Ovary (tissue), 9 donors: ENCODE results near the gene KLHL22. TPM values are rescaled to one million over a fixed set of nuclear protein-coding genes. Genes with fewer than 3 reads are reported as not detected.

Source experiments
- DNase-seq, 5 donors: peaks; one replicate each; pipeline ENCODE4 v3.0.0-alpha.2; 2019 to 2020
- H3K27ac ChIP-seq, 2 donors: fragments of 200-600 bp; one replicate each; pipeline versions ENCODE4 v1.5.1 to v1.8.0; 2019 to 2022
- H3K27me3 ChIP-seq: fragments of 200-600 bp; one replicate; pipeline ENCODE4 v1.8.0; 2022
- H3K36me3 ChIP-seq: fragments of 200-600 bp; sonication (generic); one replicate; pipeline ENCODE4 v1.5.1; 2019
- H3K4me1 ChIP-seq: one replicate; pipeline ENCODE4 v1.8.1; 2013; ENCODE audit warnings: mild to moderate bottlenecking, moderate library complexity; ENCODE audit not compliant: insufficient read depth
- H3K4me3 ChIP-seq: fragments of 200-600 bp; sonication (generic); one replicate; pipeline ENCODE4 v1.5.1; 2017
- H3K9me3 ChIP-seq, 2 donors: fragments of 200-600 bp in 1 of 2; sonication (generic) in 1 of 2; one replicate each; pipeline versions ENCODE4 v1.5.1 to v1.8.1; 2013 to 2019; ENCODE audit warnings: mild to moderate bottlenecking in 1 of 2, moderate library complexity in 1 of 2
- CTCF ChIP-seq, 3 donors: fragments of 450-650 bp in 2 of 3; fragments of 200-600 bp in 1 of 3; IDR thresholded peaks; one replicate each; pipeline versions ENCODE4 v1.5.1 to v1.8.0; 2016 to 2022; ENCODE audit warnings: antibody characterized with exemption in 3 of 3, mild to moderate bottlenecking in 1 of 3
- EP300 ChIP-seq: sonication (generic); formaldehyde crosslinking; IDR thresholded peaks from one replicate; pipeline ENCODE4 v1.6.1; 2017; ENCODE audit warnings: antibody characterized with exemption
- POLR2A ChIP-seq: fragments of 450-650 bp; IDR thresholded peaks from one replicate; pipeline ENCODE4 v1.6.1; 2017; ENCODE audit warnings: antibody characterized with exemption, mild to moderate bottlenecking, moderate library complexity
- WGBS, 3 donors: extraction: QIAGEN DNeasy Blood & Tissue Kit in 1 of 3; methylation state at CpG; one replicate each; pipeline versions ENCODE4 v1.1.5 to v1.1.7; 2013 to 2017; 5-methylcytosine and 5-hydroxymethylcytosine counted together
- intact Hi-C, 4 donors: fragments of 100-400 bp; cut with DNase I; formaldehyde crosslinking; loops; one replicate each; pipeline versions ENCODE4 v1.11.0 to v1.15.1; 2022 to 2023
- polyA plus RNA-seq, 2 donors: library from polyadenylated mRNA; stranded (reverse); fragments of 200-250 nt in 1 of 2; fragments of 350-450 nt in 1 of 2; fragmentation: Illumina TruSeq in 1 of 2; extraction: RNeasy Lipid Tissue Mini Kit (QIAGEN cat#74804) in 1 of 2; gene quantifications; one replicate each; pipeline ENCODE4 v1.2.3, GENCODE V29; 2013 to 2014
- total RNA-seq, 7 donors: library from RNA; depleted of rRNA in 2 of 7; stranded (reverse); fragments of >200 nt in 2 of 7; fragmentation: NEBNext Ultra II Directional in 3 of 7; extraction: Animal tissue kit (Norgen Biotek cat#: 25700) in 3 of 7; gene quantifications; one replicate each; pipeline versions ENCODE4 v1.1.0 to v1.2.4, GENCODE V29; 2016 to 2023
- donor health status: DM: no; HTN: no; CAD: no; lungs with moderate emphysema.
- donor health status: DM: no; HTN: no; CAD: no.
- donor health status: Bipolar disorder and iron deficiency.
- donor health status: DM: yes; HTN: yes; CAD: no.
- donor health status: DM: no; HTN: no; CAD: no.
- donor health status: DM: yes; HTN: yes; CAD: no.

The KLHL22 gene
- total and polyA plus RNA-seq, 9 donors, result 24.6 to 42.9 (median 28.7) TPM

DNA sequence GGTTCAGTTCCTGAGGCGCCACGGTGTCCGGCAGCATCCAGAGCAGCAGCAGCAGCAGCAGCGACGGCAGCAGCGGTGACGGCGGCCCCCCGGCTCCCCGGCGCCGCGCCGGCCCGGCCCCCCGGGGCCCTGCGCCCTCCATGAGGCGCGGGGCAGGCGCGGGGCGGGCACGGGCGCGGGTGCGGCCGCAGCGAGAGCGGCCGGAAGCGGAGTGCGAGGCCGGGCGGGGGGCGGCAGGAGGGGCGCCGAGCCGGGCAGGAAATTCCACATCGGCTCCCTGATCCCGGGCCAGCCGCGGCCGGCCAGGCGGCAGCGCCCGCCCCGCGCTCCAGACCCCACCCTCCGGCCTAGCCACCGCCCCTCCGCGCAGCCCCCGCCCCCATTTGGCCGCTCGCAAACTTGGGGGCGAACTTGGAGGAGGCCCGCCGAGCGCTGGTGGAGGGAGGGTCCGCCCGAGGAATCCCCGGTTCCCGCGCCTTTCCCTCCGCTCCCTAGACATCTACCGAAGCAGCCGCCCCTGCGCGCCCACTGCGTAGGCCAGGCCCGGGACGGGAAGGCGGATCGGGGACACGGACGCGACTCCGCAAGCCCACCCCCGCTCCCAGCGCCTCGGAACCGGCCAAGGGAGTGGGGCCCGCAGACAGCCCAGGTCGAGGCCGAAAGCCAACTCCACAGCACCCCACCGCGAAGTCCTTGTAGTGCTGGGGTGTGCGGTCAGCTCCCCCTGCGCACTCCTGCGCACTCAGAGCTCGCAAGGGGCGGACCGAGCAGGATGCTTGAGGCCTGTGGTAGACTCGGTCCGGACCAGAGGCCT, 57.8 kb downstream of the KLHL22 start, which contains the start of gene SCARF2:
Gene SCARF2 (minus strand): TSS at position 213 of the 814 bp plus-strand sequence. CDS start 71 bp downstream, at position 142.
- Histone ChIP-seq H3K9me3 (no peaks in the 10 kb centered on the region), H3K27me3 (no peaks in the 10 kb centered on the region), H3K4me1 (peaks cover 15% of the 10 kb centered on the region), H3K4me3 (peak within 1 kb of the TSS; percentile 81), H3K36me3 (no peaks in the 10 kb centered on the region), H3K27ac (peak within 1 kb of the TSS; percentile 91 to 93)
- 0 to 1% (median 1%) methylated on average over 28 to 95 of the region's 95 CpGs for WGBS, 3 donors
- intact Hi-C loops, result loop anchor here in 1 of 4 donors (2.0 kb wide), 1 partner anchor 17 kb away; no protein-coding TSS in a partner anchor
- TF ChIP-seq POLR2A, result peak; percentile 13
- no peak for TF ChIP-seq CTCF (IDR thresholded peaks at IDR 0.05)
- DNase-seq, result peak; percentile 78 to 89 (median 81)

DNA sequence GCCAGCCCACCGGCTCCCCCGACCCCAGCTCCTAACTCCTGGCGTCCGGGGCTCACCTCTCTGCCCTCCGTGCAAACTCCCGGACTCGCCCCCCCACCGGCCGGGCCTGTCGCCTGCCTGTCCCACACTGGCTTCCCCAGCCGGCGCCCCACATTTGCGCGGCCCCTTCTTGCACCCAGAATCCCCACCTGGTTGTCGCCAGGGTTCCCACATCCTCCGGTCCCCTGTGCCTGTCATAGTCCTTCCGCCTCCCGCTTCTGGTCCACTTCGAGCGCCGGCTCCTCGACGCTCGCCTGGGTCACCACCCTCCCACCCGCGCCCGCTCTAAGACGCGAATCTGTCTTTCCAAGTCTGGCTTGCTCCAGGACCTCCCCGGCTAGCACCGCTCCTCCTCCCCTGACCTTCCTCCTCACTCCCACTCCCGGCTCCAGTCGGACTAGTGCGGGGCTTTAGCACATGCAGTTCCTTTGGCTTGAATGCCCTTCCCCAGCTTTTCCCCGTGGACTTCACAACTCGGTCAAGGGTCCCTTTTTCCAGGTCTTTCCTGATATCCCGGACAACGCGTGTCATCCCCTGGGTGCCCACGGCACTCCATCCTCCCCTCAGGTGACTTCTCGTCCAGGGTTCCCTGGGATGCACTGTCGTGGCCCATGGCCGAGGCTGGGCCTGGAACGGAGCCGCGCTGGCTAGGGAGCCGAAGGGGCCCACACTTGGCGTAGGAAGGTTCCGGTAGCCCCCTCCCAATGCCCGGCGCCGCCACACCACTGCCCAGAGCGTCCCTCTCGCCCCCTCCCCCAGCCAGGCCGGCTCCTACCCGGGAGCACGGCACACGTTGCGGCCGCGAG, 58.6 kb downstream of the KLHL22 start:
- 0 to 1% (median 1%) methylated on average over 52 to 61 of the region's 61 CpGs for WGBS, 3 donors
- Histone ChIP-seq H3K9me3 (no peaks in the 10 kb centered on the region), H3K36me3 (no peaks in the 10 kb centered on the region), H3K4me1 (peaks cover 15% of the 10 kb centered on the region), H3K27ac (peak overlapping the region; percentile 91 to 93), H3K27me3 (no peaks in the 10 kb centered on the region), H3K4me3 (peak overlapping the region; percentile 81)
- no peak for TF ChIP-seq POLR2A
- TF ChIP-seq CTCF (IDR thresholded peaks at IDR 0.05), result no peak
- no peak for TF ChIP-seq EP300
- intact Hi-C loops, result loop anchor here in 1 of 4 donors (2.0 kb wide), 1 partner anchor 16 kb away; no protein-coding TSS in a partner anchor
- DNase-seq, result peak in 3 of 5 donors; percentile 61 to 72 (median 70)

- TF ChIP-seq POLR2A (no peak), EP300 (no peak), CTCF (IDR thresholded peaks at IDR 0.05) (no peak)
- Histone ChIP-seq H3K4me3 (peak overlapping the region; percentile 81), H3K9me3 (no peaks in the 10 kb centered on the region), H3K27ac (peak overlapping the region in 1 of 2 donors; percentile 93), H3K27me3 (no peaks in the 10 kb centered on the region), H3K4me1 (peaks cover 15% of the 10 kb centered on the region), H3K36me3 (no peaks in the 10 kb centered on the region)
- intact Hi-C loops, result loop anchor here in 1 of 4 donors (2.0 kb wide), 1 partner anchor 16 kb away; no protein-coding TSS in a partner anchor
- 0 to 1% (median 0%) methylated on average over 13 to 56 of the region's 56 CpGs for WGBS, 3 donors
- DNase-seq, result peak in 4 of 5 donors; percentile 46 to 73 (median 62)
These were observed 59.3 kb downstream of the KLHL22 start for GRCh38 chr22:20436307-20436767.
